K562 (cell line): ENCODE results near the gene NRG3. TPM values are rescaled to one million over a fixed set of nuclear protein-coding genes. Genes with fewer than 3 reads are reported as not detected.

Experiments used
- ATAC-seq: fragments of 200-7000 bp; cut with Tn5 transposase; 3 replicates; pipeline ENCODE4 v1.9.1; 2020; ENCODE audit warnings: moderate library complexity
- BruUV-seq: library from RNA; stranded (reverse); fragments of 400-500 nt; replicated peaks from 2 replicates; lab custom pipeline; 2021; lab: Mats Ljungman, UMichigan
- CTCF ChIA-PET: fragments of 300-600 bp; formaldehyde crosslinking; extraction: SDS; loops from one replicate; lab custom pipeline; 2021; ENCODE audit warnings: low intra/inter-chr PET ratio; lab: Yijun Ruan, JAX
- POLR2A ChIA-PET: fragments of 300-600, 350-650 bp; sonication (Branson Sonifier 250); formaldehyde crosslinking; extraction: SDS; loops from one replicate; lab custom pipeline; 2021; ENCODE audit warnings: antibody characterized with exemption, inconsistent platforms; lab: Yijun Ruan, JAX
- DNase-seq, 4 experiments: peaks; one replicate each; pipeline versions ENCODE4 v3.0.0 to v3.0.0-alpha.2; 2011 to 2018; ENCODE audit warnings: low spot score in 3 of 4, mixed read lengths in 3 of 4; ENCODE audit errors: extremely low read depth in 1 of 4
- FAIRE-seq: peaks from 2 replicates; lab custom pipeline; 2011; peaks lifted over from hg19 to GRCh38; lab: Jason Lieb, UNC
- H2AFZ ChIP-seq: 2 replicates; pipeline ENCODE4 v1.6.0; 2011; ENCODE audit warnings: low read depth, low read length, control low read depth, inconsistent platforms
- H3K27ac ChIP-seq: fragments of 200-600 bp; 3 replicates; pipeline ENCODE4 v1.8.0; 2011; ENCODE audit warnings: low read depth, mild to moderate bottlenecking, control low read depth, inconsistent platforms, low read length, moderate library complexity, mixed read lengths; ENCODE audit errors: extremely low read depth
- H3K27me3 ChIP-seq, 2 experiments: fragments of 300-600 bp in 1 of 2; 2 replicates in 1 of 2; 3 replicates in 1 of 2; pipeline versions ENCODE4 v1.6.0 to v1.8.0; 2011; ENCODE audit warnings: inconsistent platforms in 2 of 2, low read length in 2 of 2, mild to moderate bottlenecking in 1 of 2, mixed read lengths in 1 of 2, moderate library complexity in 1 of 2; ENCODE audit not compliant: control insufficient read depth in 2 of 2, insufficient read depth in 2 of 2
- H3K36me3 ChIP-seq: fragments of 300-600 bp; 3 replicates; pipeline ENCODE4 v1.8.0; 2011; ENCODE audit warnings: mild to moderate bottlenecking, low read length, inconsistent platforms; ENCODE audit not compliant: control insufficient read depth, insufficient read depth
- H3K4me1 ChIP-seq, 2 experiments: fragments of 200-600 bp in 1 of 2; replicated peaks in 1 of 2; 2 replicates in 1 of 2; 3 replicates in 1 of 2; pipeline versions ENCODE4 v1.5.1 to v1.8.0; 2011; ENCODE audit warnings: inconsistent platforms in 2 of 2, low read length in 2 of 2, mild to moderate bottlenecking in 1 of 2, mixed read lengths in 1 of 2, moderate library complexity in 1 of 2; ENCODE audit not compliant: control insufficient read depth in 2 of 2, insufficient read depth in 2 of 2
- H3K4me2 ChIP-seq: 2 replicates; pipeline ENCODE4 v1.6.1; 2011; ENCODE audit warnings: low read length, control low read depth, inconsistent platforms, mixed read lengths; ENCODE audit not compliant: insufficient read depth
- H3K4me3 ChIP-seq: fragments of 200-600 bp; sonication (generic), shearing (Covaris generic); 2 replicates; pipeline ENCODE4 v1.5.1; 2016; ENCODE audit warnings: control low read depth, inconsistent platforms
- H3K79me2 ChIP-seq: fragments of 200-600 bp; 3 replicates; pipeline ENCODE4 v1.8.0; 2011; ENCODE audit warnings: low read length, inconsistent platforms; ENCODE audit not compliant: control insufficient read depth, insufficient read depth
- H3K9ac ChIP-seq, 2 experiments: 2 replicates each; pipeline versions ENCODE4 v1.6.0 to v1.6.1; 2011; ENCODE audit warnings: low read depth in 2 of 2, low read length in 2 of 2, control low read depth in 1 of 2, inconsistent platforms in 1 of 2, mild to moderate bottlenecking in 1 of 2, mixed read lengths in 1 of 2; ENCODE audit not compliant: insufficient read depth in 1 of 2
- H3K9me1 ChIP-seq: one replicate; pipeline ENCODE4 v1.6.0; 2011; ENCODE audit warnings: inconsistent platforms, mild to moderate bottlenecking, low read length, moderate library complexity; ENCODE audit not compliant: control insufficient read depth, insufficient read depth
- H3K9me3 ChIP-seq: replicated peaks from 2 replicates; pipeline ENCODE4 v1.5.1; 2011; ENCODE audit warnings: low read depth, low read length, inconsistent platforms; ENCODE audit not compliant: control insufficient read depth, insufficient read depth
- H4K20me1 ChIP-seq: replicated peaks from 2 replicates; pipeline ENCODE4 v1.6.1; 2011; ENCODE audit warnings: low read length, inconsistent platforms, mixed read lengths; ENCODE audit not compliant: control insufficient read depth, insufficient read depth
- EGR1 ChIP-seq: fragments of 450-650 bp; conservative IDR thresholded peaks from 2 replicates; pipeline ENCODE4 v1.6.1; 2017; ENCODE audit warnings: mild to moderate bottlenecking
- EHMT2 ChIP-seq: fragments of 450-650 bp; IDR thresholded peaks from 2 replicates; pipeline ENCODE4 v1.6.1; 2018; ENCODE audit warnings: antibody characterized with exemption
- GTF2E2 ChIP-seq: fragments of 200-800 bp; sonication (Bioruptor generic); IDR thresholded peaks from 2 replicates; pipeline ENCODE4 v1.6.1; 2016; ENCODE audit warnings: missing genetic modification characterization, missing compliant biosample characterization
- HMGN3 ChIP-seq: IDR thresholded peaks from 2 replicates; pipeline ENCODE4 v1.6.1; 2011; ENCODE audit warnings: borderline replicate concordance, low read depth, mild to moderate bottlenecking, mixed read lengths, low read length; ENCODE audit not compliant: insufficient read length; ENCODE audit errors: extremely low read depth
- HNRNPLL ChIP-seq: fragments of 200-400 bp; formaldehyde crosslinking; IDR thresholded peaks from 2 replicates; pipeline ENCODE4 v1.6.1; 2017; ENCODE audit warnings: low read length, low read depth, mild to moderate bottlenecking; ENCODE audit not compliant: poor library complexity, severe bottlenecking
- POU5F1 ChIP-seq: fragments of 150-350 bp; IDR thresholded peaks from 2 replicates; pipeline ENCODE4 v1.6.1; 2014; ENCODE audit warnings: borderline replicate concordance, low read length, low read depth, mild to moderate bottlenecking; ENCODE audit not compliant: partially characterized antibody
- RBM25 ChIP-seq: fragments of 200-400 bp; formaldehyde crosslinking; IDR thresholded peaks from 2 replicates; pipeline ENCODE4 v1.6.1; 2018; ENCODE audit warnings: low read length, low read depth, moderate library complexity; ENCODE audit not compliant: severe bottlenecking
- RFX7 ChIP-seq: fragments of 250-450 bp; sonication (Bioruptor Pico); IDR thresholded peaks from 2 replicates; pipeline ENCODE4 v1.5.1; 2021; ENCODE audit warnings: mild to moderate bottlenecking
- SMAD1 ChIP-seq: fragments of 150-350 bp; IDR thresholded peaks from 2 replicates; pipeline ENCODE4 v1.6.1; 2014; ENCODE audit warnings: low read length, low read depth; ENCODE audit not compliant: partially characterized antibody
- TEAD2 ChIP-seq: fragments of 450-650 bp; IDR thresholded peaks from 2 replicates; pipeline ENCODE4 v1.6.1; 2016; ENCODE audit warnings: missing genetic modification characterization, control low read depth, missing compliant biosample characterization
- ZEB2 ChIP-seq: fragments of 450-650 bp; IDR thresholded peaks from 2 replicates; pipeline ENCODE4 v1.6.1; 2016
- ZKSCAN8 ChIP-seq: fragments of 200-800 bp; sonication (Bioruptor generic); IDR thresholded peaks from 2 replicates; pipeline ENCODE4 v1.6.1; 2016; ENCODE audit warnings: missing genetic modification characterization, missing compliant biosample characterization
- ZNF174 ChIP-seq: fragments of 250-450 bp; sonication (Bioruptor Pico); IDR thresholded peaks from 2 replicates; pipeline ENCODE4 v1.4.0; 2020; ENCODE audit warnings: mild to moderate bottlenecking
- ZNF551 ChIP-seq: fragments of 250-450 bp; sonication (Bioruptor Pico); IDR thresholded peaks from 2 replicates; pipeline ENCODE4 v1.5.0; 2021; ENCODE audit warnings: mild to moderate bottlenecking, moderate library complexity
- ZNF766 ChIP-seq: fragments of 200-800 bp; sonication (Bioruptor generic); conservative IDR thresholded peaks from 2 replicates; pipeline ENCODE4 v1.6.1; 2016; ENCODE audit warnings: missing genetic modification characterization, missing compliant biosample characterization
- WGBS: fragments of 100-300 bp; shearing (Covaris generic); methylation state at CpG from one replicate; pipeline ENCODE4 v1.1.6; 2016; ENCODE audit warnings: low coverage, mixed read lengths; ENCODE audit not compliant: insufficient coverage; ENCODE audit errors: missing lambda C conversion rate; 5-methylcytosine and 5-hydroxymethylcytosine counted together
- in situ Hi-C: fragments of 300-500 bp; cut with MboI; formaldehyde crosslinking; loops from 4 replicates; pipeline ENCODE4 v1.15.0; 2018; ENCODE audit warnings: inconsistent platforms, mixed read lengths
- intact Hi-C: fragments of 100-400 bp; cut with micrococcal nuclease; formaldehyde crosslinking; loops from 2 replicates; pipeline ENCODE4 v1.14.2; 2022
- polyA plus RNA-seq, 8 experiments: library from polyadenylated mRNA; depleted of rRNA in 4 of 8; stranded (reverse) in 5 of 8; unstranded in 3 of 8; fragments of >200 nt; fragmentation: Nextera tagmentation in 2 of 8; fragmentation: Illumina TruSeq in 1 of 8; extraction: Ambion mirVana in 2 of 8; extraction: Trizol in 1 of 8; gene quantifications; 2 replicates each; pipeline versions ENCODE4 v1.2.1 to v1.2.3, GENCODE V29; 2011 to 2014; ENCODE audit warnings: inconsistent platforms in 1 of 8, missing spikeins in 1 of 8
- total RNA-seq, 7 experiments: library from RNA; depleted of rRNA in 6 of 7; stranded (reverse); fragments of >200 nt in 6 of 7; fragmentation: Illumina TruSeq in 2 of 7; extraction: Trizol in 2 of 7; gene quantifications; 2 replicates each; pipeline versions ENCODE4 v1.2.1 to v1.2.3, GENCODE V29; 2011 to 2021; ENCODE audit warnings: low replicate concordance in 1 of 7
- TF ChIP-seq, protein P1 (sequence below): sonication (generic); formaldehyde crosslinking; IDR thresholded peaks from 2 replicates; pipeline ENCODE4 v1.8.1; 2022; ENCODE audit warnings: missing genetic modification reagents
- TF ChIP-seq, protein P2 (sequence below): fragments of 450-650 bp; IDR thresholded peaks from 2 replicates; pipeline ENCODE4 v1.6.1; 2016

The NRG3 gene
- total and polyA plus RNA-seq, 9 of the 15 experiments (the other 6 are each of a cell fraction or from before 2014, with no cell fraction given), result not detected

DNA sequence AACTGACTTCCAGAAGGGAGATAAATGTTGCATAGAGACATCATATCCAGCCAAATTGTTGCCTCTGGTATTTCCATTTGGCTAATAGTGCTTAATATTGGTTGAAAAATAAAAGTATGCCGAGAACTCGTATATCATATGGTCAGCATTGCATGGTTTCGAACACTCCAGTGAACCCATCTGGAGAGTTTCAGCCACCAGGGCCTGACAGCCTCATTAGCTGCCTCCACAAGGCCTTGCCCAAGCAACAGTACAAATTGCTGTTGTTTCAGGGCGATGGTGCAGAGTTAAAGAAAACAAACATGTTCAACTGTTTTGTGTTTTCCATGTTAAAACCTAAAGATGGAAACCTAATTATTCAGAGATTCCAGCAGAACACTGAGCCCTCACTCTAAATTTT lies 28.5 kb downstream of the NRG3 start:
- Histone ChIP-seq H4K20me1 (no peaks in the 10 kb centered on the region), H3K9me3 (no peaks in the 10 kb centered on the region), H3K27me3 (no peaks in the 10 kb centered on the region), H3K79me2 (no peaks in the 10 kb centered on the region), H3K4me3 (no peak overlapping the region), H3K27ac (no peak overlapping the region), H3K9ac (no peak overlapping the region), H2AFZ (no peak overlapping the region), H3K9me1 (no peaks in the 10 kb centered on the region), H3K4me2 (no peak overlapping the region), H3K4me1 (no peaks in the 10 kb centered on the region), H3K36me3 (no peaks in the 10 kb centered on the region)
- TF ChIP-seq, protein P1, sequence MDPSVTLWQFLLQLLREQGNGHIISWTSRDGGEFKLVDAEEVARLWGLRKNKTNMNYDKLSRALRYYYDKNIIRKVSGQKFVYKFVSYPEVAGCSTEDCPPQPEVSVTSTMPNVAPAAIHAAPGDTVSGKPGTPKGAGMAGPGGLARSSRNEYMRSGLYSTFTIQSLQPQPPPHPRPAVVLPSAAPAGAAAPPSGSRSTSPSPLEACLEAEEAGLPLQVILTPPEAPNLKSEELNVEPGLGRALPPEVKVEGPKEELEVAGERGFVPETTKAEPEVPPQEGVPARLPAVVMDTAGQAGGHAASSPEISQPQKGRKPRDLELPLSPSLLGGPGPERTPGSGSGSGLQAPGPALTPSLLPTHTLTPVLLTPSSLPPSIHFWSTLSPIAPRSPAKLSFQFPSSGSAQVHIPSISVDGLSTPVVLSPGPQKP (CRISPR knock-in tag), result no peak
- TF ChIP-seq HNRNPLL (no peak), ZKSCAN8 (CRISPR knock-in tag) (no peak), RBM25 (no peak), ZEB2 (no peak), EGR1 (no peak), POU5F1 (no peak), ZNF174 (CRISPR knock-in tag) (no peak), ZNF551 (CRISPR knock-in tag) (no peak), HMGN3 (no peak), EHMT2 (no peak), GTF2E2 (tag) (no peak), ZNF766 (CRISPR knock-in tag) (no peak), RFX7 (CRISPR knock-in tag) (no peak), TEAD2 (tag) (no peak), SMAD1 (no peak)
- TF ChIP-seq, protein P2, sequence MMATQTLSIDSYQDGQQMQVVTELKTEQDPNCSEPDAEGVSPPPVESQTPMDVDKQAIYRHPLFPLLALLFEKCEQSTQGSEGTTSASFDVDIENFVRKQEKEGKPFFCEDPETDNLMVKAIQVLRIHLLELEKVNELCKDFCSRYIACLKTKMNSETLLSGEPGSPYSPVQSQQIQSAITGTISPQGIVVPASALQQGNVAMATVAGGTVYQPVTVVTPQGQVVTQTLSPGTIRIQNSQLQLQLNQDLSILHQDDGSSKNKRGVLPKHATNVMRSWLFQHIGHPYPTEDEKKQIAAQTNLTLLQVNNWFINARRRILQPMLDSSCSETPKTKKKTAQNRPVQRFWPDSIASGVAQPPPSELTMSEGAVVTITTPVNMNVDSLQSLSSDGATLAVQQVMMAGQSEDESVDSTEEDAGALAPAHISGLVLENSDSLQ, result no peak
- intact Hi-C loops, result no loop called here
- DNase-seq (no peak), ATAC-seq (no peak), FAIRE-seq (no peak)
- CTCF ChIA-PET, result no interaction called here
- no TSS peak for BruUV-seq
- WGBS, result 0% methylated on average over 4 of the region's 4 CpGs
- POLR2A ChIA-PET, result no interaction called here
- in situ Hi-C loops, result no loop called here
